ENCODE data around the gene AKAP12.

GRCh38 chr6:151211075-151211474 is 28.7 kb upstream of the AKAP12 start:
- TF ChIP-seq POLR2A (IDR thresholded peaks at IDR 0.05; ENCODE audit: low read length) (no peak), GATA1 (IDR thresholded peaks at IDR 0.05; ENCODE audit: low read depth, low read length) (no peak)

Measured in erythroblast (primary cell).